Thyroid gland (tissue), 4 donors: ENCODE data around the gene DES.

Source experiments
- CTCF ChIP-seq, 6 experiments: fragments of 200-600 bp in 3 of 6; fragments of 450-650 bp in 3 of 6; sonication (generic) in 3 of 6; IDR thresholded peaks; one replicate each; pipeline ENCODE4 v1.5.1; 2016 to 2019; ENCODE audit warnings: antibody characterized with exemption in 6 of 6, mild to moderate bottlenecking in 2 of 6, inconsistent platforms in 1 of 6, moderate library complexity in 1 of 6
- POLR2A ChIP-seq, 2 donors: fragments of 450-650 bp; IDR thresholded peaks; one replicate each; pipeline ENCODE4 v1.6.1; 2017; ENCODE audit warnings: antibody characterized with exemption in 2 of 2, mild to moderate bottlenecking in 2 of 2, moderate library complexity in 1 of 2

GRCh38 chr2:219444566-219445091 is 26.5 kb downstream of the DES start:
- no peak for TF ChIP-seq CTCF (IDR thresholded peaks at IDR 0.05)
- TF ChIP-seq POLR2A (IDR thresholded peaks at IDR 0.05), result no peak
